HepG2 (cell line): ENCODE results near the gene WSCD1. TPM values are rescaled to one million over a fixed set of nuclear protein-coding genes. Genes with fewer than 3 reads are reported as not detected.

ENCODE experiments used
- CENPT ChIP-seq: sonication (generic); formaldehyde crosslinking; IDR thresholded peaks from 2 replicates; pipeline ENCODE4 v1.8.0; 2022; ENCODE audit warnings: low read depth, mild to moderate bottlenecking, moderate library complexity, missing genetic modification reagents
- FOXA1 ChIP-seq, 2 experiments: fragments of 450-650 bp in 1 of 2; sonication (generic) in 1 of 2; formaldehyde crosslinking in 1 of 2; IDR thresholded peaks; 2 replicates each; pipeline versions ENCODE4 v1.4.0 to v1.6.1; 2016 to 2020; ENCODE audit warnings: missing genetic modification reagents in 1 of 2
- GABPB1 ChIP-seq: IDR thresholded peaks from 2 replicates; pipeline ENCODE4 v1.6.1; 2016; ENCODE audit warnings: mild to moderate bottlenecking, missing genetic modification reagents, moderate library complexity, missing compliant biosample characterization
- GLI4 ChIP-seq: sonication (generic); formaldehyde crosslinking; IDR thresholded peaks from 2 replicates; pipeline ENCODE4 v1.5.1; 2020; ENCODE audit warnings: missing genetic modification reagents, mild to moderate bottlenecking, moderate library complexity, borderline replicate concordance
- HIC2 ChIP-seq: sonication (generic); formaldehyde crosslinking; IDR thresholded peaks from 2 replicates; pipeline ENCODE4 v1.9.0; 2022; ENCODE audit warnings: low read depth, missing genetic modification reagents
- HNF4A ChIP-seq: sonication (generic); formaldehyde crosslinking; IDR thresholded peaks from 2 replicates; pipeline ENCODE4 v1.4.0; 2020; ENCODE audit warnings: missing genetic modification reagents
- NR2F2 ChIP-seq: IDR thresholded peaks from 2 replicates; pipeline ENCODE4 v1.6.1; 2012; ENCODE audit warnings: low read depth, inconsistent platforms, borderline replicate concordance
- ZNF431 ChIP-seq: sonication (generic); formaldehyde crosslinking; IDR thresholded peaks from 2 replicates; pipeline ENCODE4 v1.9.0; 2022; ENCODE audit warnings: missing genetic modification reagents, low read depth, mild to moderate bottlenecking, borderline replicate concordance
- ZNF567 ChIP-seq: sonication (generic); formaldehyde crosslinking; IDR thresholded peaks from 2 replicates; pipeline ENCODE4 v1.8.1; 2023; ENCODE audit warnings: mild to moderate bottlenecking, missing genetic modification reagents, borderline replicate concordance
- ZNF777 ChIP-seq: sonication (generic); formaldehyde crosslinking; IDR thresholded peaks from 2 replicates; pipeline ENCODE4 v1.4.0; 2020; ENCODE audit warnings: missing genetic modification reagents
- polyA plus RNA-seq, 8 experiments: library from polyadenylated mRNA; depleted of rRNA in 3 of 8; stranded (reverse) in 7 of 8; unstranded in 1 of 8; fragments of >200 nt; fragmentation: Illumina TruSeq in 4 of 8; extraction: Trizol in 4 of 8; gene quantifications; 2 replicates each; pipeline versions ENCODE4 v1.2.1 to v1.2.3, GENCODE V29; 2011 to 2016; ENCODE audit warnings: low read depth in 4 of 8, missing spikeins in 1 of 8, mixed read lengths in 1 of 8; ENCODE audit not compliant: insufficient read depth in 1 of 8
- total RNA-seq, 5 experiments: library from RNA; depleted of rRNA; stranded (reverse); fragments of >200 nt; fragmentation: Illumina TruSeq; extraction: Trizol; gene quantifications; 2 replicates each; pipeline ENCODE4 v1.2.3, GENCODE V29; 2016; ENCODE audit warnings: low read depth in 1 of 5
- TF ChIP-seq, protein P1 (sequence below): IDR thresholded peaks from 2 replicates; pipeline ENCODE4 v1.6.1; 2016; ENCODE audit warnings: low read depth, missing genetic modification reagents, missing compliant biosample characterization

WSCD1 gene
- total and polyA plus RNA-seq, 2 of the 13 experiments (the other 11 are each of a cell fraction or from before 2014, with no cell fraction given), result 0.24 to 2.7 TPM

GRCh38 chr17:6046431-6046830 lies 23.7 kb upstream of the WSCD1 start (continued):
- TF ChIP-seq HIC2 (CRISPR knock-in tag) (no peak), GABPB1 (CRISPR knock-in tag) (no peak), ZNF431 (CRISPR knock-in tag) (no peak), NR2F2 (no peak), CENPT (no peak), ZNF567 (no peak), HNF4A (CRISPR knock-in tag) (no peak), ZNF777 (CRISPR knock-in tag) (no peak), GLI4 (CRISPR knock-in tag) (no peak), FOXA1 (IDR thresholded peaks at IDR 0.05) (no peak), FOXA1 (CRISPR knock-in tag; IDR thresholded peaks at IDR 0.05) (no peak)
- TF ChIP-seq, protein P1, sequence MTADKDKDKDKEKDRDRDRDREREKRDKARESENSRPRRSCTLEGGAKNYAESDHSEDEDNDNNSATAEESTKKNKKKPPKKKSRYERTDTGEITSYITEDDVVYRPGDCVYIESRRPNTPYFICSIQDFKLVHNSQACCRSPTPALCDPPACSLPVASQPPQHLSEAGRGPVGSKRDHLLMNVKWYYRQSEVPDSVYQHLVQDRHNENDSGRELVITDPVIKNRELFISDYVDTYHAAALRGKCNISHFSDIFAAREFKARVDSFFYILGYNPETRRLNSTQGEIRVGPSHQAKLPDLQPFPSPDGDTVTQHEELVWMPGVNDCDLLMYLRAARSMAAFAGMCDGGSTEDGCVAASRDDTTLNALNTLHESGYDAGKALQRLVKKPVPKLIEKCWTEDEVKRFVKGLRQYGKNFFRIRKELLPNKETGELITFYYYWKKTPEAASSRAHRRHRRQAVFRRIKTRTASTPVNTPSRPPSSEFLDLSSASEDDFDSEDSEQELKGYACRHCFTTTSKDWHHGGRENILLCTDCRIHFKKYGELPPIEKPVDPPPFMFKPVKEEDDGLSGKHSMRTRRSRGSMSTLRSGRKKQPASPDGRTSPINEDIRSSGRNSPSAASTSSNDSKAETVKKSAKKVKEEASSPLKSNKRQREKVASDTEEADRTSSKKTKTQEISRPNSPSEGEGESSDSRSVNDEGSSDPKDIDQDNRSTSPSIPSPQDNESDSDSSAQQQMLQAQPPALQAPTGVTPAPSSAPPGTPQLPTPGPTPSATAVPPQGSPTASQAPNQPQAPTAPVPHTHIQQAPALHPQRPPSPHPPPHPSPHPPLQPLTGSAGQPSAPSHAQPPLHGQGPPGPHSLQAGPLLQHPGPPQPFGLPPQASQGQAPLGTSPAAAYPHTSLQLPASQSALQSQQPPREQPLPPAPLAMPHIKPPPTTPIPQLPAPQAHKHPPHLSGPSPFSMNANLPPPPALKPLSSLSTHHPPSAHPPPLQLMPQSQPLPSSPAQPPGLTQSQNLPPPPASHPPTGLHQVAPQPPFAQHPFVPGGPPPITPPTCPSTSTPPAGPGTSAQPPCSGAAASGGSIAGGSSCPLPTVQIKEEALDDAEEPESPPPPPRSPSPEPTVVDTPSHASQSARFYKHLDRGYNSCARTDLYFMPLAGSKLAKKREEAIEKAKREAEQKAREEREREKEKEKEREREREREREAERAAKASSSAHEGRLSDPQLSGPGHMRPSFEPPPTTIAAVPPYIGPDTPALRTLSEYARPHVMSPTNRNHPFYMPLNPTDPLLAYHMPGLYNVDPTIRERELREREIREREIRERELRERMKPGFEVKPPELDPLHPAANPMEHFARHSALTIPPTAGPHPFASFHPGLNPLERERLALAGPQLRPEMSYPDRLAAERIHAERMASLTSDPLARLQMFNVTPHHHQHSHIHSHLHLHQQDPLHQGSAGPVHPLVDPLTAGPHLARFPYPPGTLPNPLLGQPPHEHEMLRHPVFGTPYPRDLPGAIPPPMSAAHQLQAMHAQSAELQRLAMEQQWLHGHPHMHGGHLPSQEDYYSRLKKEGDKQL (CRISPR knock-in tag), result no peak
